ENCODE measurements around the gene CDK5RAP2.

DNA sequence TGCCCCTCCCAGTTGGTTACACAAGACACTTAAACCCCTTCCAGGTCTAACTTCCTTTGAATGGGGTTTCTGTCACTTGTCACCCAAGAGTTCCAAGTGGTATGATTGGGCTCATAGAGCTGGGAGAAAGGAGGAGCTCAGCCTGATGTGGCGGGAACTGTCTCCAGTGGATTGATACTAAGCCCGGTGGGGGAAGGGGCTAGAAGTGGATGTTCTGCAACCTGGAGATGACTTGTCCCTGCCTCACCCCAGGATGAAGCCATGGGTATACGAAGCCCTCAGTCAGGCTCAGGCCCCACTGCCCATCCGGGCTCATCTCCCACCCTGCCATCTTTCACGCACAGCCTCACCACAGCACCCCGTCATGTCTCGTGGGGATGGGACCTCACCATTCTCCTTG is 203.9 kb downstream of the CDK5RAP2 start:
- TF ChIP-seq, protein P1, sequence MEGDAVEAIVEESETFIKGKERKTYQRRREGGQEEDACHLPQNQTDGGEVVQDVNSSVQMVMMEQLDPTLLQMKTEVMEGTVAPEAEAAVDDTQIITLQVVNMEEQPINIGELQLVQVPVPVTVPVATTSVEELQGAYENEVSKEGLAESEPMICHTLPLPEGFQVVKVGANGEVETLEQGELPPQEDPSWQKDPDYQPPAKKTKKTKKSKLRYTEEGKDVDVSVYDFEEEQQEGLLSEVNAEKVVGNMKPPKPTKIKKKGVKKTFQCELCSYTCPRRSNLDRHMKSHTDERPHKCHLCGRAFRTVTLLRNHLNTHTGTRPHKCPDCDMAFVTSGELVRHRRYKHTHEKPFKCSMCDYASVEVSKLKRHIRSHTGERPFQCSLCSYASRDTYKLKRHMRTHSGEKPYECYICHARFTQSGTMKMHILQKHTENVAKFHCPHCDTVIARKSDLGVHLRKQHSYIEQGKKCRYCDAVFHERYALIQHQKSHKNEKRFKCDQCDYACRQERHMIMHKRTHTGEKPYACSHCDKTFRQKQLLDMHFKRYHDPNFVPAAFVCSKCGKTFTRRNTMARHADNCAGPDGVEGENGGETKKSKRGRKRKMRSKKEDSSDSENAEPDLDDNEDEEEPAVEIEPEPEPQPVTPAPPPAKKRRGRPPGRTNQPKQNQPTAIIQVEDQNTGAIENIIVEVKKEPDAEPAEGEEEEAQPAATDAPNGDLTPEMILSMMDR (conservative IDR thresholded peaks at IDR 0.05 in 1 of 2, IDR thresholded peaks at IDR 0.05 in 1 of 2; ENCODE audit: low read depth in 1 of 2, low read length in 2 of 2), result no peak
- TF ChIP-seq EZH2 (IDR thresholded peaks at IDR 0.05; ENCODE audit: low read length, missing control alignments), result no peak

Data from fibroblast of lung (primary cell).